GM12873 (cell line): Measurements from ENCODE around the gene MAMDC4.

Source experiments
- CTCF ChIP-seq: IDR thresholded peaks from 2 replicates; pipeline ENCODE4 v1.5.1; 2012; ENCODE audit warnings: low read depth, mild to moderate bottlenecking, moderate library complexity, low read length, control low read depth; ENCODE audit not compliant: insufficient read depth; ENCODE audit errors: missing control alignments

MAMDC4 gene

DNA sequence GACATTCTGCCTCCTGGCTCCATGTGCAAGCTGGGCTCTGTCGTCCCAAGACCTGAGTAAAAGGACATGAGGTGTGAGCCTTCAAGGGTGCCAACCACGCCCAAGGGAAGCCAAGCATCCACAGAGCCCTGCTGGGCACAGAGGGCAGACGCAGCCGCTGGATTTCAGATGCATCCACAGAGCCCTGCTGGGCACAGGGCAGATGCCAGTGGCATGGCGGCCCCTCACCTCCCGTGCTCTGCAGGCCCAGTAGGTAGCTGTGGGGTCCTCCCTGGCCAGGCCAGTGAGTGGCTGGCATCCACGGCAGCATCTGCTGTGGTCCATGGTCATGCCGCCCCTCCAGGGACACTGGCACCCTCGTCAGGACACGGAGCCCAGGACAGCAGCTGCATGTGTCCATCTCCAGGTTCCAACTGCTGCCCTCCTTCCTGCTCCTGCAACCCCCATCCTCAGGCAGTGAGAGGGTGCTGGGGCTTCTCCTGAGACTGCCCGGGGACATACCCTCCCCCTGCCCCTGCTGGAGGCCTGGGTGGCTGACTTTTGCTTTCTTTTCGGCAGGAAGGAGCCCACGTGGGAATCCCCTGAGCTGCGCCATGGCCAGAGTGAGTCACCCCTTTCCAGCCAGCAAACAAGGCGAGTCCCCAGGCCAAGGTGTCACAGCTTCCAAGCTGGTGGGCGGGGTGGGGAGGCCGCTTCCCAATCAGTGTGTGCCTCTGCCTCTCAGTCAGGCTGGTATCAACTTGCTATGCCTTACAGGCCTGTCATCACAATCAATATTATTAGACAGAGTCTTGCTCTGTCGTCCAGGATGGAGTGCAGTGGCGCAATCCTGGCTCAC, 30.2 kb downstream of the MAMDC4 start:
- no peak for TF ChIP-seq CTCF

DNA sequence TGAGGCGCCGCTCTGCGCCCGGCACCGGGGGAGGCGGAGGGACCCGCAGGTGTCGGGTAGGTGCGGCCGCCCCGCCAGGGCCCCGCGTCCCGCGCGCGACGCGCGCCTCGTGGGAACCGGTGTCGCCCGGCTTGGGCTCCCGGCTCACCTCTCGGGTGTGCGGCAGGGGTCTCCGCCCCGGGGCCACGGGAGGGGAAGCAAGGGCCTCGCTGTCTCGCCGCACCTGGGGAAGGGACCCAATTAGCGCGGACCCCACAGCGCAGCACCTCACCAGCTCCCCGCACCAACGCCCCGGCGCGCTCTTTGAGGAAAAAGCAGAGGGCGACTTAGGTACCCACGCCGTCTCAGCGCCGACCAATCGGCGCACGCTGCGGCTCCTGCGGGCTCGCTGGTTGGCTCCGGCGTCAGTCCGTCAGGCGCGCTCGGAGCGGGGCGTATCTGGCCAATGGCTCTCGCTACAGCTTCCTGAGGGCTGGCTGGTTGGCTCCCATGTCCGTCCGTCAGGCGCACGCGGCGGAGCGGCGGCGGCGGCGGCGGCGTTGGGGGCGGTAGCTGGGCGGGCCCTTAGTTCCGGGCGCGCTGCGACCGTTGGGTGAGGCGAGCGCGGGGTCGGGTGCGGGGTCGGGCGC, 33.9 kb downstream of the MAMDC4 start, which contains the start of gene TRAF2:
TRAF2 (plus strand) TSS at position 567 of the 629 bp plus-strand sequence. CDS start 12,225 bp downstream, outside the sequence.
- TF ChIP-seq CTCF, result no peak

DNA sequence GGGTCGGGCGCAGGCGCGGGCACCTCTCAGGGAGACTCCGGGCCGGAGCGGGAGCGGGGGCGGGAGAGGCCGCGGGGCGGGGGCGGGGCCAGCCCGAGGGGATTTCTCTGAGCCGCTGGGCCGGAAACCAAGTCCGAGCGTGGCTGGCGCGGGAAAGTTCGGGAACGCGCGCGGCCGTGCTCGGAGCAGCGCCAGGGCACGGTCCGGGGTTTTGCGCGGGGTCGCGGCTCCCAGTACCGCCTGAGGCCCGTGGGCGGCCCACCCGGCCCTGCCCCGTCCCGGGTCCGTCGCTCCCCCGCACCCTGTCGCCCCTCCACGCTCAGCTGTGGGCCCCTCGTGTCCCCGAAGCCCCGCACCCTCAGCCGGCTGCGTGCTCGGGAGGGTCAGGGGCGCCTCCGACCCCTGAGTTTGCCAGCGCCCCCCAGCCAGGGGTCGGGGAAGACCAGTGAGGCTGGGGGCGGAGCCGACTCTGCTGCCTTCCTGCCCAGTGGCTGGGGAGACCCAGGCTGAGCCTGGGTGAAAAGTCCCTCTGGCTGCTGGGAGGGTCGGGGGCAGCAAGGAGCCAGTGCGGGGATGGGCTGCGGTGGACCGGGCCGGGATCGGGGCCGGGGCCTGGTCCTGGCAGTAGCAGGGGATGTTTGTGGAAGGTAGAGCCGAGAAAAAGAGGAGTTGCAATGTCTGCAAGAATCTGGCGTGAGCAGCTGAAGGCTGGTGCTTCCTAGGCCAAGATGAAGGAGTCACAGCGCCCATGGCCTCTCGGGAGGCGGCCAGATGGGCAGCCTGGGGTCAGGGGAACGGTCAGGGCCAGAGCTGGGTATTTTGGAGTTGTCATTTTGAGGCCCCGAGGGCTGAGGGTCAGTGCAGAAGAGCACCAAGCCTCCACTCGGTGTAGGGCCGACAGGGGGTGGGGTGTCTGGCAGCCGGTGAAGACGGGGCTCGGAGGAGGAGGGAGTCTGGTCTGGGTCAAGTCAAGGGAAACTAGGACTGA, 34.8 kb downstream of the MAMDC4 start:
- TF ChIP-seq CTCF, result no peak

- no peak for TF ChIP-seq CTCF
These were observed 36.3 kb downstream of the MAMDC4 start for GRCh38 chr9:136888454-136888853.

- TF ChIP-seq CTCF, result no peak
These were observed 37.7 kb downstream of the MAMDC4 start for GRCh38 chr9:136889858-136890257.

- no peak for TF ChIP-seq CTCF
These were observed 38.5 kb downstream of the MAMDC4 start for GRCh38 chr9:136890661-136891060.
